Endodermal cell (in vitro differentiated cells): ENCODE results near the gene IGFBP6. TPM values are rescaled to one million over a fixed set of nuclear protein-coding genes. Genes with fewer than 3 reads are reported as not detected.

Experiments used
- DNase-seq: peaks from one replicate; pipeline ENCODE4 v3.0.0-alpha.2; 2017
- H3K27ac ChIP-seq: 2 replicates; pipeline ENCODE4 v1.5.1; 2013; ENCODE audit warnings: mild to moderate bottlenecking, low read depth, low read length, moderate library complexity
- H3K27me3 ChIP-seq: 2 replicates; pipeline ENCODE4 v1.6.1; 2013; ENCODE audit warnings: mild to moderate bottlenecking, low read length, moderate library complexity; ENCODE audit not compliant: insufficient read depth, control insufficient read depth, poor library complexity, severe bottlenecking
- H3K36me3 ChIP-seq: 2 replicates; pipeline ENCODE4 v1.7.0; 2013; ENCODE audit warnings: mild to moderate bottlenecking, low read length, moderate library complexity; ENCODE audit not compliant: control insufficient read depth, insufficient read depth
- H3K4me1 ChIP-seq: one replicate; pipeline ENCODE4 v1.7.0; 2013; ENCODE audit warnings: low read length; ENCODE audit not compliant: control insufficient read depth, insufficient read depth
- H3K4me3 ChIP-seq: 2 replicates; pipeline ENCODE4 v1.5.1; 2013; ENCODE audit warnings: mild to moderate bottlenecking, low read length, moderate library complexity
- H3K9ac ChIP-seq: 2 replicates; pipeline ENCODE4 v1.6.1; 2013; ENCODE audit warnings: mild to moderate bottlenecking, low read length, moderate library complexity; ENCODE audit not compliant: poor library complexity, severe bottlenecking; ENCODE audit errors: extremely low read depth
- H3K9me3 ChIP-seq: 2 replicates; pipeline ENCODE4 v1.6.1; 2013; ENCODE audit warnings: mild to moderate bottlenecking, low read length, moderate library complexity; ENCODE audit not compliant: control insufficient read depth
- H3K27ac Mint-ChIP-seq: 2 replicates; pipeline ENCODE4 v1.8.0; 2020; ENCODE audit warnings: mixed read lengths
- H3K27me3 Mint-ChIP-seq: 2 replicates; pipeline ENCODE4 v1.8.0; 2021; ENCODE audit warnings: mild to moderate bottlenecking, mixed read lengths; ENCODE audit not compliant: insufficient read depth
- H3K36me3 Mint-ChIP-seq: 2 replicates; pipeline ENCODE4 v1.8.0; 2020; ENCODE audit warnings: low read depth, mixed read lengths
- H3K4me1 Mint-ChIP-seq: 2 replicates; pipeline ENCODE4 v1.8.0; 2020; ENCODE audit warnings: mixed read lengths
- H3K4me3 Mint-ChIP-seq: 2 replicates; pipeline ENCODE4 v1.8.0; 2020; ENCODE audit warnings: mild to moderate bottlenecking, moderate library complexity, mixed read lengths
- H3K9me3 Mint-ChIP-seq: 2 replicates; pipeline ENCODE4 v1.8.0; 2020; ENCODE audit warnings: mild to moderate bottlenecking, mixed read lengths
- WGBS, 2 experiments: methylation state at CpG; one replicate each; pipeline versions ENCODE4 v1.1.5 to v1.1.7; 2013; ENCODE audit warnings: missing lambda C conversion rate in 2 of 2, mixed read lengths in 1 of 2; ENCODE audit not compliant: insufficient coverage in 1 of 2, insufficient read length in 1 of 2; 5-methylcytosine and 5-hydroxymethylcytosine counted together
- total RNA-seq, 2 donors: library from RNA; stranded (reverse); fragmentation: NEBNext Ultra II Directional in 1 of 2; extraction: Animal tissue kit (Norgen Biotek cat#: 25700) in 1 of 2; gene quantifications; 2 replicates in 1 of 2; 3 replicates in 1 of 2; pipeline ENCODE4 v1.2.1, GENCODE V29; 2021
- TF ChIP-seq, protein P1 (sequence below): fragments of 200-600 bp; sonication (generic); conservative IDR thresholded peaks from 2 replicates; pipeline ENCODE4 v1.5.0; 2021; ENCODE audit warnings: antibody characterized with exemption, mild to moderate bottlenecking

The IGFBP6 gene
- total RNA-seq, 2 donors from 2014 or later = 21.7 to 48.4 TPM

- Histone ChIP-seq H3K4me3 (no peak overlapping the region), H3K36me3 (no peaks in the 10 kb centered on the region), H3K4me1 (peaks cover 5% of the 10 kb centered on the region), H3K9ac (no peak overlapping the region), H3K27ac (no peak overlapping the region), H3K9me3 (no peaks in the 10 kb centered on the region), H3K27me3 (peaks cover 8% of the 10 kb centered on the region)
- peaks cover 59% of the 10 kb centered on the region for H3K27me3 Mint-ChIP-seq
- peaks cover 16% of the 10 kb centered on the region for H3K4me1 Mint-ChIP-seq
- H3K36me3 Mint-ChIP-seq = no peaks in the 10 kb centered on the region
- H3K27ac Mint-ChIP-seq = no peak overlapping the region
- no peaks in the 10 kb centered on the region for H3K9me3 Mint-ChIP-seq
- WGBS, 2 experiments = 88 to 89% methylated on average over 6 to 12 of the region's 12 CpGs
- TF ChIP-seq, protein P1, sequence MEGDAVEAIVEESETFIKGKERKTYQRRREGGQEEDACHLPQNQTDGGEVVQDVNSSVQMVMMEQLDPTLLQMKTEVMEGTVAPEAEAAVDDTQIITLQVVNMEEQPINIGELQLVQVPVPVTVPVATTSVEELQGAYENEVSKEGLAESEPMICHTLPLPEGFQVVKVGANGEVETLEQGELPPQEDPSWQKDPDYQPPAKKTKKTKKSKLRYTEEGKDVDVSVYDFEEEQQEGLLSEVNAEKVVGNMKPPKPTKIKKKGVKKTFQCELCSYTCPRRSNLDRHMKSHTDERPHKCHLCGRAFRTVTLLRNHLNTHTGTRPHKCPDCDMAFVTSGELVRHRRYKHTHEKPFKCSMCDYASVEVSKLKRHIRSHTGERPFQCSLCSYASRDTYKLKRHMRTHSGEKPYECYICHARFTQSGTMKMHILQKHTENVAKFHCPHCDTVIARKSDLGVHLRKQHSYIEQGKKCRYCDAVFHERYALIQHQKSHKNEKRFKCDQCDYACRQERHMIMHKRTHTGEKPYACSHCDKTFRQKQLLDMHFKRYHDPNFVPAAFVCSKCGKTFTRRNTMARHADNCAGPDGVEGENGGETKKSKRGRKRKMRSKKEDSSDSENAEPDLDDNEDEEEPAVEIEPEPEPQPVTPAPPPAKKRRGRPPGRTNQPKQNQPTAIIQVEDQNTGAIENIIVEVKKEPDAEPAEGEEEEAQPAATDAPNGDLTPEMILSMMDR = no peak
- DNase-seq = no peak
- H3K4me3 Mint-ChIP-seq = no peak overlapping the region
Observed at GRCh38 chr12:53120685-53121525, 23.4 kb downstream of the IGFBP6 start.

DNA sequence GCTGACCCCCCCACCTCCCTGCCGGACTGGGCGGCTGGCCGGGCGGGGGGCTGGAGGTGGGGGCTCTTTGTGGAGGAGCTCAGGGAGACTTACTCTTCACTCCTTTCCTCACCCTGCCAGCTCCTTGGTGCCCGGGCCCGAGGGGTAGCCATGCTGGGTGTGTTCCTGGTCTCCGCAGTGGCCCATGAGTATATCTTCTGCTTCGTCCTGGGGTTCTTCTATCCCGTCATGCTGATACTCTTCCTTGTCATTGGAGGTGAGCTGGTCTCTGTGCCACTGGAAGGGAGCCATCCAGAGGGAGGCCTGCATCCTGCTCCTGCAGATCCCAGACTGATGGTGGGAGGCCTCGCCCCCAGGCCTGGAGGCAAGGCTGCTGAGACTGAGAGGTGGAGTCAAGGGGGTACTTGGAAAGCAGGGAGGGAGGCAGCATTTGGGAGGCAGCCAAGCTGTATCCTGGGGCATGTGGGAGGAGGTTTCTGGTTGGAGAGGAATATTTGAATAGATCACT lies 25.5 kb downstream of the IGFBP6 start:
- whole genome bisulfite sequencing, 2 experiments = 92 to 93% methylated on average over 9 to 10 of the region's 10 CpGs
- Mint-ChIP-seq H3K27ac (peak overlapping the region; percentile 62), H3K36me3 (no peaks in the 10 kb centered on the region), H3K4me1 (peaks cover 24% of the 10 kb centered on the region), H3K27me3 (peaks cover 68% of the 10 kb centered on the region), H3K4me3 (peak overlapping the region; percentile 4), H3K9me3 (no peaks in the 10 kb centered on the region)
- Histone ChIP-seq H3K9me3 (no peaks in the 10 kb centered on the region), H3K27me3 (peaks cover 8% of the 10 kb centered on the region), H3K4me1 (peaks cover 5% of the 10 kb centered on the region), H3K36me3 (no peaks in the 10 kb centered on the region), H3K9ac (no peak overlapping the region), H3K27ac (no peak overlapping the region), H3K4me3 (no peak overlapping the region)
- DNase-seq = no peak
- TF ChIP-seq, protein P1 = no peak

DNA sequence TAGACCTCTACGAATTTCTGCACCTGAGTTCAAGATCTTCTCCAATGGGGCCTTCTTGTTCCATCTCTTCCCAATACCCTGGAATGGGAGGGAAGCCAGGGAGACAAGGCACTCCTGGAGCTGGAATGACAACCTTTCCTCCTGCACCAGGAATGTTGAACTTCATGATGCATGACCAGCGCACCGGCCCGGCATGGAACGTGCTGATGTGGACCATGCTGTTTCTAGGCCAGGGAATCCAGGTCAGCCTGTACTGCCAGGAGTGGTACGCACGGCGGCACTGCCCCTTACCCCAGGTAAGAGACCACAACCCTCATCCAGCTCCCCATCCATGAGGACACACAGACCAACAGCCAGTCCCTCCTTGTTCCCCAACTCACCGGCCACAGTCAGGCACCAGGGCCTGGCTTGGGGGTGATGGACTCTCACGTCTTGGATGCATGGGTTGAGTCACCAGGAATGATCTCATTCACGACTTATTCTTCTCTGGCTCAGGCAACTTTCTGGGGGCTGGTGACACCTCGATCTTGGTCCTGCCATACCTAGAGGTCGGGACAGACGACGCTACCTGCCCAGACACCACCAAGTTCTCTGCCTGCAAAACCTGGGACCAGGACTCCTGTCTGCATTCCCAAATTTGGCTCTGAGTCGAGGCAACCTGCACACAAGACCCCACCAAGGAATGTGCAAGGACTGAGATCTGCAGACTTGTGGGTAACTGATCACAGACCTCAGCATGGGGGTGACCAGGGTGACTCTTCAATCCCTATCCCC lies 26.3 kb downstream of the IGFBP6 start:
- H3K27me3 Mint-ChIP-seq = peaks cover 69% of the 10 kb centered on the region
- no peak overlapping the region for H3K27ac ChIP-seq
- no peak overlapping the region for H3K27ac Mint-ChIP-seq
- H3K9me3 ChIP-seq = no peaks in the 10 kb centered on the region
- no peak overlapping the region for H3K9ac ChIP-seq
- H3K4me1 ChIP-seq = peaks cover 5% of the 10 kb centered on the region
- 96 to 97% methylated on average over 15 to 16 of the region's 16 CpGs for WGBS, 2 experiments
- no peak for DNase-seq
- TF ChIP-seq, protein P1 = no peak
- peaks cover 14% of the 10 kb centered on the region for H3K27me3 ChIP-seq
- no peaks in the 10 kb centered on the region for H3K36me3 Mint-ChIP-seq
- H3K4me3 Mint-ChIP-seq = no peak overlapping the region
- H3K36me3 ChIP-seq = no peaks in the 10 kb centered on the region
- no peak overlapping the region for H3K4me3 ChIP-seq
- no peaks in the 10 kb centered on the region for H3K9me3 Mint-ChIP-seq
- H3K4me1 Mint-ChIP-seq = peaks cover 18% of the 10 kb centered on the region
